ENCODE results near the gene LAMC1.

Gene LAMC1

GRCh38 chr1:183027791-183028190, 4.6 kb downstream of the LAMC1 start:
- H3K4me3 ChIP-seq (ENCODE audit: low read depth, low read length), result no peak overlapping the region
- CTCF ChIA-PET, result interaction anchor here (1.3 to 1.8 kb wide), 2 partner anchors 200 to 207 kb away, joined by 4 to 9 read pairs; no protein-coding TSS in a partner anchor
- POLR2A ChIA-PET, result interaction anchor here (0.6 to 1.5 kb wide), 2 partner anchors 65 to 181 kb away, joined by 4 read pairs; no protein-coding TSS in a partner anchor
- TF ChIP-seq CTCF (IDR thresholded peaks at IDR 0.05; ENCODE audit: insufficient read depth, low read length, missing control alignments), result no peak
- no peak for DNase-seq (ENCODE audit: low read depth, low spot score)

GRCh38 chr1:183029591-183030000, 6.4 kb downstream of the LAMC1 start:
- POLR2A ChIA-PET, result no interaction called here
- CTCF ChIA-PET, result no interaction called here
- H3K4me3 ChIP-seq (ENCODE audit: low read depth, low read length), result no peak overlapping the region
- TF ChIP-seq CTCF (IDR thresholded peaks at IDR 0.05; ENCODE audit: insufficient read depth, low read length, missing control alignments), result no peak
- no peak for DNase-seq (ENCODE audit: low read depth, low spot score)

GRCh38 chr1:183030053-183030452, 6.8 kb downstream of the LAMC1 start:
- H3K4me3 ChIP-seq (ENCODE audit: low read depth, low read length), result no peak overlapping the region
- no peak for DNase-seq (ENCODE audit: low read depth, low spot score)
- TF ChIP-seq CTCF (IDR thresholded peaks at IDR 0.05; ENCODE audit: insufficient read depth, low read length, missing control alignments), result no peak
- CTCF ChIA-PET, result interaction anchor here (0.6 to 1.0 kb wide), 2 partner anchors 18 to 76 kb away, joined by 3 read pairs; no protein-coding TSS in a partner anchor
- POLR2A ChIA-PET, result no interaction called here

DNA sequence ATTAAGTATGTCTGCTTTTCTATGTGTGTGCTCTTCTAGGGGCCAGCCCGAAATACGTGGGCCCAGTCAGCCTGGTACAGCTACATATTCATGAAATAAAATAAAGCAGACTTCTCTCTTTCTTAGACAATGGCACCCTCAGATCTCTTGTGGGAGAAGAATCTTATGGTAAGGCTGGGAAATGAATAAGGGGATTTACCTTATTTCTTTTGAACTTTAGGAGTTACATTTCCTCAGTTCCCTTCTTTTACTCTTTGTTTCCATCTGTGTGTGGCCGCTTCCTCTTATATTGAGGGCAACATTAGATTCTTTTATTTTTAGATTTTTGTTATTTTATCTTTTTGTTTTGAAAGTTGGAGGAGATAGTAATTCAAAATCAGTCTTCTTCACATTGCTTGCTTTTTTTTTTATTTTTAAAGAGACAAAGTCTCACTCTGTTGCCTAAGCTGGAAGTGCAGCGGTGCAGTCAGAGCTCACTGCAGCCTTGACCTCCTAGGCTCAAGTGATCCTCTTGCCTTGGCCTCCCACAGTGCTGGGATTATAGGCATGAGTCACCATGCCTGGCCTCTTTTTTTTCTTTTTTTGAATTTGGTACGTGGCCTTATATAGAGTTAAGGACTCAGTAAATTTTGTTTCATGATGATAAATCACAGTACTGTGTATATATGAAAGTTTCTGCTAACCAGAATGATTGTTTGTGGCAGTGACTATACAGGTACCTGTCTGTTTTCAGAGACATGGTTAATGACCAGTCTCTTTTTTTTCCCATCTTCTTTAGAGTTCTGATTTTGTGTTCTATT, 9.1 kb downstream of the LAMC1 start:
- H3K4me3 ChIP-seq (ENCODE audit: low read depth, low read length), result no peak overlapping the region
- ChIA-PET POLR2A (no interaction called here), CTCF (interaction anchor here (1.3 to 1.9 kb wide), 2 partner anchors 11 to 203 kb away, joined by 4 to 5 read pairs; no protein-coding TSS in a partner anchor)
- TF ChIP-seq CTCF (IDR thresholded peaks at IDR 0.05; ENCODE audit: insufficient read depth, low read length, missing control alignments), result no peak
- no peak for DNase-seq (ENCODE audit: low read depth, low spot score)

DNA sequence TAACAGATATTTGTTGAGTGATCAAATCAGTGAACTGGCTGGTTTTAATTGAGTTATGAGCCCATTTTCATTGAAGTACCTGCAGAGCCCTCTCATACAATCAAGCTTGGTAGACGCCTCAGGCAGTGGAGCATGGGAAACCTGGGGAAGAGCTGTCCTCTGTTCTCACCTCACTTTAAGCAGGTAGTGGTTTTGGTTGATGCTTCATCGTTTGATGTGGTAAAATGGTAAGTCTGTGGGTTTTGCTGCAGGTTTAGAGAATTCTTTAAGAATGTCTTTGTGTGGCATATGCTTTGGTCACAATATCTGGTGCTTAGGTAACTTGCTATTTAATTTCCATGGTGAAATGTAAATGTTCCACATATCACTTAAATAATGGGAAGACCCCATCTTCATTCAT, 10.0 kb downstream of the LAMC1 start:
- H3K4me3 ChIP-seq (ENCODE audit: low read depth, low read length), result no peak overlapping the region
- no peak for TF ChIP-seq CTCF (IDR thresholded peaks at IDR 0.05; ENCODE audit: insufficient read depth, low read length, missing control alignments)
- no peak for DNase-seq (ENCODE audit: low read depth, low spot score)
- ChIA-PET POLR2A (no interaction called here), CTCF (interaction anchor here (1.0 to 1.3 kb wide), 2 partner anchors 12 to 72 kb away, joined by 3 to 4 read pairs; no protein-coding TSS in a partner anchor)

DNA sequence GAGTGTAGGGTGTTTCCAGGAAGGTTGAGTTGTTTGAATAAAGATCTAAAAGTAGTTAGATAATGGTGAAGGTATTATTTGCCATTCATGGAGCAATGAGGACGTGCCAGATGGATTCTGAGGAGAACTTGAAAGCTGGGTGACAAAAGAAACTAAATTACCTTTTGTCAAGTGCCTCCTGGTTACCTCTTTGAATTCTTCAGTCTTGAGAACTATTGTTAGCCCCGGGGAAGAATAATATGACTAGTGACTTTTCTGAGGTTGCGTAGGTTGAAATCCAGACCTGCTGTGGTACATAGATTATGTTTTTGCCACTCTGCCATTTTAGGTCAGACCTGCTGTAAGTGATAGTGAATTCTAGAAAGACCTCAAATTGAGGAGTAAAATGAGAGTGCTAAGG, 11.5 kb downstream of the LAMC1 start:
- TF ChIP-seq CTCF (IDR thresholded peaks at IDR 0.05; ENCODE audit: insufficient read depth, low read length, missing control alignments), result no peak
- POLR2A ChIA-PET, result no interaction called here
- DNase-seq (ENCODE audit: low read depth, low spot score), result no peak
- CTCF ChIA-PET, result interaction anchor here (0.8 kb wide), 1 partner anchor 72 kb away, joined by 4 read pairs; no protein-coding TSS in a partner anchor
- no peak overlapping the region for H3K4me3 ChIP-seq (ENCODE audit: low read depth, low read length)
